CD4-positive, alpha-beta T cell treated with Interleukin-1 beta for 1 hour (primary cell): Measurements from ENCODE around the gene HMCES.
"Not testable (repeated sequence)": the region's sequence is repeated elsewhere in the genome, so short reads cannot be mapped to it uniquely, and the experiment has no call there.

ENCODE experiments used
- DNase-seq, 2 donors: peaks; one replicate each; pipeline ENCODE4 v3.0.0-alpha.2; 2020 to 2022

The HMCES gene

GRCh38 chr3:129259612-129260477 is 18.8 kb upstream of the HMCES start:
- no peak for DNase-seq

- DNase-seq: no peak
Observed at GRCh38 chr3:129260606-129261005, 18.1 kb upstream of the HMCES start.

- DNase-seq: no peak
Observed at GRCh38 chr3:129261894-129262293, 16.8 kb upstream of the HMCES start.

- DNase-seq: no peak
Observed at GRCh38 chr3:129263161-129263910, 15.3 kb upstream of the HMCES start.

- not testable (repeated sequence) for DNase-seq
Observed at GRCh38 chr3:129264994-129265393, 13.7 kb upstream of the HMCES start.

- no peak for DNase-seq
Observed at GRCh38 chr3:129266651-129267050, 12.0 kb upstream of the HMCES start.

- DNase-seq: no peak
Observed at GRCh38 chr3:129268396-129268795, 10.3 kb upstream of the HMCES start.

GRCh38 chr3:129271674-129272073 is 7.0 kb upstream of the HMCES start:
- DNase-seq: no peak

- peak in 1 of 2 donors; percentile 68 for DNase-seq
Observed at GRCh38 chr3:129276385-129276784, 2.3 kb upstream of the HMCES start.

- no peak for DNase-seq
Observed at GRCh38 chr3:129277829-129278271, 820 bp upstream of the HMCES start.

GRCh38 chr3:129278966-129279906 is 566 bp downstream of the HMCES start:
- DNase-seq: peak; percentile 39 to 64

GRCh38 chr3:129280183-129280582 is 1.5 kb downstream of the HMCES start:
- no peak for DNase-seq

- no peak for DNase-seq
Observed at GRCh38 chr3:129281726-129282125, 3.1 kb downstream of the HMCES start.

GRCh38 chr3:129282727-129283327 is 4.2 kb downstream of the HMCES start:
- peak in 1 of 2 donors; percentile 37 for DNase-seq

- DNase-seq: no peak
Observed at GRCh38 chr3:129286081-129286480, 7.4 kb downstream of the HMCES start.

GRCh38 chr3:129288446-129288845 is 9.8 kb downstream of the HMCES start:
- DNase-seq: no peak

GRCh38 chr3:129289201-129289921 is 10.7 kb downstream of the HMCES start:
- DNase-seq: no peak

GRCh38 chr3:129291236-129291886 is 12.7 kb downstream of the HMCES start:
- DNase-seq: no peak

- DNase-seq: no peak
Observed at GRCh38 chr3:129295286-129295685, 16.6 kb downstream of the HMCES start.

GRCh38 chr3:129304146-129304961 is 25.7 kb downstream of the HMCES start:
- no peak for DNase-seq

- no peak for DNase-seq
Observed at GRCh38 chr3:129304962-129305222, 26.2 kb downstream of the HMCES start.
